LoVo (cell line): Measurements from ENCODE around the gene CACNB2.

Experiments
- DNase-seq: peaks from one replicate; pipeline ENCODE4 v3.0.0-alpha.2; 2016; ENCODE audit warnings: low spot score

Gene CACNB2

DNA sequence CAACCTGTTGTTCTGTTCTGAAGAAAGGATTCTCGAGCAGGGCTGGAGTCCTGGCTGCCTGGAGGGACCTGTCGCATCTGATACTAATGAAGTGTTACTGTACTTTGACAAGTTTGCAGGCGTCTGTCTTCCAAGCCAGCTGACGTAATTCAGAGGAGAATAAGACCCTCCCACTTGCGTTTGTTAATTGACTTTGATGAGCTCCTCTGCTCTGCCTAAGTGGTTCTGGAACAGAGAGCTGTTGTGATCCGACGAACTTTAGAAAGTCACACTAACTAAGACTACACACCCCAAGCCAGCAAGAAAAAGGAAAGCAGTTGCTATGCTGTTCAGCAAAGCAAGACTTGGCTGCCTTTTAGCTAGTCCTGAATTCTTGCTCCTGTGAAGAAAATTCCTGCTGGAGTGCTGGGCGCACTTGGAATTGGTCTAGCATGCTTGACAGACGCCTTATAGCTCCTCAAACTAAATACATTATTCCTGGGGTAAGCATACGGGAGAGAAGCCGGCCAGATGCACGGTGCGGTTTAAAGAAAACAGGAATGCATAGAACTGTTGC is 200.3 kb downstream of the CACNB2 start:
- DNase-seq, result no peak

- no peak for DNase-seq
These were observed 200.8 kb downstream of the CACNB2 start for GRCh38 chr10:18341055-18341454.

GRCh38 chr10:18343573-18343972 is 203.3 kb downstream of the CACNB2 start:
- DNase-seq, result no peak

DNA sequence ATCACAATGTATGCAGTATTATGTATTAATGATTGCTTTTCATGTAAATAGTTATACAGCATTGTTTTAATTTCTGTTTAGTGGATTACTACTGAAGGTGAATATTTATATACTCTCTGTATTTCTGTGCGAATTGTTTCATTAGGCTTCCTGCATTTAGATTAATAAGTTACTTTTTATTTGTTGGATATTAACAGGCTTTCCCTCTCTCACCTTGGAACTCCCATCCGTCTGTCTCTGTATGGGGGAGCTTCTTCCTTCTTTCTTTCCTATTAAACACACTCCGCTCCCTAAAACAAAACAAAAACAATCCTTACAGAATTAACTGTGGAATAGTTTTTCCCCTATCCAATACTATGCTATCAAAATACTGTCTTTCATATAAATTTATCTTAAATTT is 205.1 kb downstream of the CACNB2 start:
- no peak for DNase-seq

DNA sequence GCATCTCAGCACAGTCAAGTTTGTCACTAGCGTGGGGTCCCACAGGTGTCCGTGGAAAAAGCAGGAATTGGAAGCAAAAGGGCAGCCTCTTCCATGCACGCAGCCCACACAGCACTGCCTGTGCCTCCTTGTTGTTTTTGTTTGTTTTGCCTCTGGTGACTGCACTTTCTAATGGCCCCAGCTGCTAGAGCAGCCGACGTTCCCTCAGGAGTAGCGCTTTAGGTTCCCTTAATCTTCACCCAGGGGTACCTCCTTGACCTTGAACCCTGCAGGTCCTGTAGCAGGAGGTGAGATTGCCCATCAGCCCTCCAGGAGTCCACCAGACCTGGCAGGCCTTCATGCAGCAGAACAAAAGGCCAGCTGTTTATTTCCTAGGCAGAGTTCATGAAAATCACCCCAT is 210.1 kb downstream of the CACNB2 start:
- no peak for DNase-seq

GRCh38 chr10:18351421-18351820 is 211.2 kb downstream of the CACNB2 start:
- DNase-seq, result no peak

DNA sequence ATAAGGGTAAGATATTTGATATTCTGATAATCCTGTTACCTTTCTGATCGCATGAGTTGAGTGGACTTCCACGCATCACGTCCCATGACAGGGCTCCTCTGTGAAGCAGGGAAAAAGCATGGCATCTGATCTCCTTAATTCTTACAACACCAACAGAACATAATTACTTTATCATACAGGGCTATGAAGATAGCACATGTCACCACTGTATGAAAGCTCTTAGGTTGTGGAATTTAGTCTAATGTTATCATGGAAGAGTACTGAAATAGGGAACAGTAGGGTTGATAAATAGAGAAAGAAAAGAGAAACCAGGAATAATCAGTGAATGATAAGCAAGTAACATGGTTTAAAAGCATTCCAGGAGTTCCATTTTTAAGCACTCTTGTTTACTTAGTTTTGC is 212.0 kb downstream of the CACNB2 start:
- DNase-seq, result no peak

GRCh38 chr10:18359812-18360211 is 219.6 kb downstream of the CACNB2 start:
- no peak for DNase-seq

DNA sequence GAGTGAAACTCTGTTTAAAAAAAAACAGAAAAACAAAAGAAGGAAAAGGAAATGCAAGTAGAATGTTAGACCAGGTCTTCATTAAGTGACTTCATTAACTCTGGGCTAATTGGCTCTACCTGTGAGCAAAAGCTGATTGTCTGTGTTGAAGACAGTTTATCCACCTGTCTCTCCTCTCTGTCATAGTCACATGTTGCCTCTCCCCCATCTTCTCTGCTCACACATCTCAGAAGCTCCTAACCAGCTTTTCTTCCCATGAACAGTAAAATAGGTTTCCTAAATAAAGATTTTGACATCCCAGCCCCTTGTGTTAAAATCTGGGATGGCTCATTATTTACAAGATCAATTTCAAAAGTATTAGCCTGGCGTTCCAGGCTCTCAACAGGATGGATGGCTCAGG is 222.7 kb downstream of the CACNB2 start:
- DNase-seq, result no peak

- no peak for DNase-seq
These were observed 225.0 kb downstream of the CACNB2 start for GRCh38 chr10:18364987-18365775.

DNA sequence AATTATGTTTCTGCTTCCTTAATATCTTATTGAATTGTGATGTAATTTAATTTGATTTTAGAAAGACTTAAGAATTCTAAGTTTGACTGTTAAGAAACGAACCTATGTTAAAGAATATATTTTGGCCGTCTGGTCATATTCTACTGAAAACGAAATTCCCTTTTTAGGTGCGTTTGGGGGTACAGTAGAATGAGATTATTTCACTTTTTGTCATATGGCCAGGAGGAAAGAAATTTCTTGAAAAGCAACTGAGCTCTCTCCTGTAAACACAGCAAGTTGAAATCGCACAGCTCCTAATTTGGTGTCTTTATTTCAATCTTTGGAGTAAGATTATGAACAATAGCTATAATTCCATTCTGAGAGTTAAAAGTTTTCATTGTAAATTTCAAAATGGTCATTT is 227.6 kb downstream of the CACNB2 start:
- no peak for DNase-seq

- no peak for DNase-seq
These were observed 228.0 kb downstream of the CACNB2 start for GRCh38 chr10:18368273-18368672.

- no peak for DNase-seq
These were observed 228.5 kb downstream of the CACNB2 start for GRCh38 chr10:18368682-18369081.

- DNase-seq, result no peak
These were observed 229.7 kb downstream of the CACNB2 start for GRCh38 chr10:18369859-18370473.

- no peak for DNase-seq
These were observed 236.4 kb downstream of the CACNB2 start for GRCh38 chr10:18376650-18377049.

DNA sequence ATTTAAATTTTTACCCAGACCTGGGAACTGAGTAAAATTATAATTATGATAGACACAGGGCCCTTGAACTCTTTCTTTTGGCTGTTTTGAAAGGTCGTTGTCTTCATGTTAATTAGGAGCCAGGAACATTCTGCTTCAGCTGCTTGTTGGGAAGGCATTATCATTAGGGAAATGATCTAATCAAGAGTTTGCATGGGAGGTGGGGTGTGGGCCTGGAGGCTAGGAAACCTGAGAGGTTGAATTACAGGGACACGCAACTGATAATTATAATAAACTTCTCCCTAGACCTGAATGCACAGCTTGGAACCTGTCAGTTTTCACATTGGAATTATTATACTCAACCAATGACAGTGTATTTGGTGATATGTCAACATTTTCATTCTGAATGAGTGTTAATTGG is 237.7 kb downstream of the CACNB2 start:
- no peak for DNase-seq

DNA sequence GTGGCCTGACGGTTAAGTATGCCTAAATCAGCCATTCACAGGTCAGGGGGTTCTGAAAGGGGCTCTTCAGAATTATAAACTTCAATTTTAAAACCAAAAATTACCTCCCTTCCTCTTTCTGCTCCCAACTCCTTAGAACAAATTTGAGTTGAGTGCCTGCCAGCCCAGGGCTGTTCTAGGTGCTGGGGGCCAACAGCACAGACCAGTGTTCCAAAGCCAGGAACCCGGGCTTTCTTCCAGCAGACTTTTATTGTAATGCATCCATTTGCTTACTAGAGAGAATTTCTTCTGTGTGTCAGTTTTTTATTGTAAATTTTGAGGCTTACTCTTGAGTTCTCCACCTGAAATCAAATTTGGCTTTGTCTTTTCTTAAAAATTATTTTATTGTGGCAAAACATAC is 238.5 kb downstream of the CACNB2 start:
- no peak for DNase-seq

- no peak for DNase-seq
These were observed 241.5 kb downstream of the CACNB2 start for GRCh38 chr10:18381679-18382078.

GRCh38 chr10:18397906-18398305 is 257.7 kb downstream of the CACNB2 start:
- no peak for DNase-seq

DNA sequence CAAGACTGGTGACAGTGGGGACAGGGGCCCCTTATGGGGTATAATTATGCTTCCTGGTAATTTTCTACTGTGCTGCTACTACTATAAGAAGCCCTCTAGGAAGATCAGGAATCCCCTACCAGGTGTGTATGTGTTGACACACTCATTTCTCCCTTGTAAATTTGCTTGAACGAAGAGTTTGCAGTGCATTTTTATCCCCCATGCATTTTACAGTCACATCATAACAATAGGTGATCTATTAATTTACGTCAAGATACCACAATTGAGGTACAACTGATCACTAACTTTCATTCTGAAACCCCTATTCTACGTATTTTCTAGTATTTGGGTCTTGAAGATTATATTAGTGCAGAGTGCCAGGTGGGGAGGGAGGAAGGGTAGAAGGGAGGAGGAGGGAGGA is 258.9 kb downstream of the CACNB2 start:
- DNase-seq, result no peak

- peak; percentile 70 for DNase-seq
These were observed 260.1 kb downstream of the CACNB2 start for GRCh38 chr10:18400201-18400905.

DNA sequence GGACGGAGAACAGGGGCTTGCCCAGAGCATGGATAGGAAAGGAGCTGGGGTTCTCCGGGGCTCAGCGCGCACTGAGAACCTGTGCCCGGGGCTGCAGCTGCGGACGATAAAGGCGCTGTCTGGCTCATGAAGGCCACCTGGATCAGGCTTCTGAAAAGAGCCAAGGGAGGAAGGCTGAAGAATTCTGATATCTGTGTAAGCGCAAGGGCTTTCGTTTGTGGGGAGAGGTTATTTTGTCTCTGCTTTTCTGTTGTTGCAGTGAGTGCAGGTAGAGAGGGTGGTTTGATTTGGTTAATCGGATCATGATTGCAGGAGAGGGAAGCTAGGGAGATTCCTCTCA is 260.7 kb downstream of the CACNB2 start:
- peak; percentile 24 for DNase-seq
